Tibial nerve (tissue), 4 donors: ENCODE results near the gene DACT2. TPM values are rescaled to one million over a fixed set of nuclear protein-coding genes. Genes with fewer than 3 reads are reported as not detected.

Experiments used
- DNase-seq, 2 donors: peaks; one replicate each; pipeline ENCODE4 v3.0.0-alpha.2; 2019; ENCODE audit warnings: low spot score in 2 of 2
- H3K27ac ChIP-seq, 4 donors: fragments of 200-600 bp; sonication (generic) in 3 of 4; one replicate each; pipeline ENCODE4 v1.5.1; 2017 to 2019; ENCODE audit warnings: mild to moderate bottlenecking in 1 of 4
- H3K27me3 ChIP-seq, 2 donors: fragments of 200-600 bp; sonication (generic) in 1 of 2; one replicate each; pipeline versions ENCODE4 v1.5.1 to v1.6.0; 2017 to 2019
- H3K36me3 ChIP-seq, 3 donors: fragments of 200-600 bp; sonication (generic); one replicate each; pipeline ENCODE4 v1.5.1; 2018 to 2019
- H3K4me1 ChIP-seq, 4 donors: fragments of 200-600 bp; sonication (generic) in 3 of 4; one replicate each; pipeline ENCODE4 v1.5.1; 2017 to 2019
- H3K4me3 ChIP-seq, 4 donors: fragments of 200-600 bp; sonication (generic) in 3 of 4; one replicate each; pipeline ENCODE4 v1.5.1; 2017 to 2019; ENCODE audit warnings: mild to moderate bottlenecking in 1 of 4, moderate library complexity in 1 of 4
- H3K9me3 ChIP-seq, 4 donors: fragments of 200-600 bp; sonication (generic) in 3 of 4; one replicate each; pipeline ENCODE4 v1.5.1; 2017 to 2019
- EP300 ChIP-seq, 2 donors: sonication (generic); formaldehyde crosslinking; IDR thresholded peaks; one replicate each; pipeline ENCODE4 v1.6.1; 2017; ENCODE audit warnings: antibody characterized with exemption in 2 of 2, mild to moderate bottlenecking in 1 of 2
- POLR2A ChIP-seq, 2 donors: fragments of 450-650 bp; IDR thresholded peaks; one replicate each; pipeline ENCODE4 v1.6.1; 2017; ENCODE audit warnings: antibody characterized with exemption in 2 of 2, mild to moderate bottlenecking in 2 of 2, moderate library complexity in 2 of 2
- WGBS, 2 donors: methylation state at CpG; one replicate each; pipeline ENCODE4 v1.1.5; 2018; 5-methylcytosine and 5-hydroxymethylcytosine counted together
- total RNA-seq, 4 donors: library from RNA; depleted of rRNA; stranded (reverse); fragments of >200 nt; gene quantifications; one replicate each; pipeline ENCODE4 v1.1.0, GENCODE V29; 2016
- TF ChIP-seq, protein P1 (sequence below), 5 experiments: fragments of 200-600 bp in 3 of 5; fragments of 450-650 bp in 2 of 5; sonication (generic) in 3 of 5; IDR thresholded peaks; one replicate each; pipeline ENCODE4 v1.5.1; 2016 to 2019; ENCODE audit warnings: antibody characterized with exemption in 5 of 5, mild to moderate bottlenecking in 3 of 5, moderate library complexity in 2 of 5

DACT2 gene
- total RNA-seq, 4 donors from 2014 or later = 0.30 to 1.5 (median 1.3) TPM; not detected in 1

DNA sequence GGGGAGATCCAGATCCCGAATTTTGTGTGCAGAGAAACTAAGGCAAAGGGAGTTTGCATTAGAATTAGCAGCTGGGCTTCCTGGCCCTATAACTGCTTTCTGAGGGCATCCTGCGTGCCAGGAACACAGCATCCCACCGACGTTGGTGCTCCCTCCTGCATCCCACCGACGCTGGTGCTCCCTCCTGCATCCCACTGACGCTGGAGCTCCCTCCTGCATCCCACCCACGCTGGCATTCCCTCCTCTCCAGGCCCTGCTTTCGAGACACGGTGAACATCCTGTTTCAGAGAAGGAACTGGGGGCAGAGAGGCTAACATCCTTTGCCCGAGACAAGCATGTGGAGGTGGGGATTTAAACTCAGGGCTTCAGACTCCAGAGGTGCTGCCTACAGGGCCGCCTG, 44.4 kb downstream of the DACT2 start:
- 47 to 55% methylated on average over 9 to 12 of the region's 12 CpGs for WGBS, 2 donors
- TF ChIP-seq EP300 (IDR thresholded peaks at IDR 0.05) (no peak), POLR2A (IDR thresholded peaks at IDR 0.05) (no peak)
- TF ChIP-seq, protein P1, sequence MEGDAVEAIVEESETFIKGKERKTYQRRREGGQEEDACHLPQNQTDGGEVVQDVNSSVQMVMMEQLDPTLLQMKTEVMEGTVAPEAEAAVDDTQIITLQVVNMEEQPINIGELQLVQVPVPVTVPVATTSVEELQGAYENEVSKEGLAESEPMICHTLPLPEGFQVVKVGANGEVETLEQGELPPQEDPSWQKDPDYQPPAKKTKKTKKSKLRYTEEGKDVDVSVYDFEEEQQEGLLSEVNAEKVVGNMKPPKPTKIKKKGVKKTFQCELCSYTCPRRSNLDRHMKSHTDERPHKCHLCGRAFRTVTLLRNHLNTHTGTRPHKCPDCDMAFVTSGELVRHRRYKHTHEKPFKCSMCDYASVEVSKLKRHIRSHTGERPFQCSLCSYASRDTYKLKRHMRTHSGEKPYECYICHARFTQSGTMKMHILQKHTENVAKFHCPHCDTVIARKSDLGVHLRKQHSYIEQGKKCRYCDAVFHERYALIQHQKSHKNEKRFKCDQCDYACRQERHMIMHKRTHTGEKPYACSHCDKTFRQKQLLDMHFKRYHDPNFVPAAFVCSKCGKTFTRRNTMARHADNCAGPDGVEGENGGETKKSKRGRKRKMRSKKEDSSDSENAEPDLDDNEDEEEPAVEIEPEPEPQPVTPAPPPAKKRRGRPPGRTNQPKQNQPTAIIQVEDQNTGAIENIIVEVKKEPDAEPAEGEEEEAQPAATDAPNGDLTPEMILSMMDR (IDR thresholded peaks at IDR 0.05) = no peak

DNA sequence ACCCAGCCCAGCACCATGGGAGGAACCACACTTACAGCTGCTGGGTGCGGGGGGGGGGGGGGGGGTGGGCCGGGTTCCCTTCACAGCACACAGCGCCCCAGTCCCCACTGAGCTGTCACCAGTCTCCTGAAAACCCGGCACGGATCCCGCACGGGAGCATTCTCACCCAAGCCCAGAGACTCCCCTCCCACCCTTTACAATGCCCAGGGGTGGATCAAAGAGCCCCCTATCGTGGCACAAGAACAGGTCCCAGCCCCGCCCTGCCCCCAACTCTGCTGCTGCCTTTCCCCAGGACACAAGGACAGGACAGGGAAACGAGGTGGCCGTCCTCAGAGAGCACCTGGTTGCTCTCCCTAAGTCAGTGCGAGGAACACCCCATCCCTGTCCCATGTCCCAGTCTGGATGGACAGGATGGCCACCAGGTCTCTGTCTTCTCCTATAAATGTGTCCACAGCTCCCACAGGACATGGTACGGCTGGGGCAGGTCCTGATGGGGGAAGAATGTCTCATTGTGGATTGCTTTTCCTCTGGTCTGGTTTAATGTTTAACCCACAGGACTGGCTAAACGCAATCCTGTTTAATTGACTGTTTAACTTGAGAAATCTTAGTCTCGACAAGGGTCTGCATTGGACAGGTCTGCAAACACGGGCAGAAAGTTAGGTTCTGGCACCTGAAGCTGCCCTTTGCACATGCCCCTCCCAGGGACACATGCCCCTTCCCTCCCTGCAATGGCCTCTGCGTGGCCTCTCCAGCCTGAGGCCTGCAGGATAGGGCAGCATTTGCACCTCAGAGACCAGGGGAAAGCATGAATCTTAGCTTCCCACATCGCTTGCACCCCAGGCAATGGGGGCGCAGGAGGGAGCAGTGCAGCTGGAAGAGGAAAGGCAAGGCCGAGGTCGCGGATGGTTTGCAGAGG, 45.3 kb downstream of the DACT2 start:
- Histone ChIP-seq H3K27me3 (peaks cover 0 to 7% of the 10 kb centered on the region in 2 donors), H3K27ac (no peak overlapping the region), H3K36me3 (no peaks in the 10 kb centered on the region), H3K4me1 (no peaks in the 10 kb centered on the region), H3K4me3 (no peak overlapping the region), H3K9me3 (no peaks in the 10 kb centered on the region)
- WGBS, 2 donors = 59 to 70% methylated on average over 18 to 21 of the region's 22 CpGs
- no peak for DNase-seq
- no peak for TF ChIP-seq POLR2A (IDR thresholded peaks at IDR 0.05)
- TF ChIP-seq EP300 (IDR thresholded peaks at IDR 0.05) = no peak
- TF ChIP-seq, protein P1 (IDR thresholded peaks at IDR 0.05) = no peak

More for the DNA sequence above, 44.4 kb downstream of the DACT2 start:
- peaks cover 0 to 14% of the 10 kb centered on the region in 2 donors for H3K27me3 ChIP-seq
- no peaks in the 10 kb centered on the region for H3K36me3 ChIP-seq
- H3K9me3 ChIP-seq = no peaks in the 10 kb centered on the region
- no peak overlapping the region for H3K27ac ChIP-seq
- no peaks in the 10 kb centered on the region for H3K4me1 ChIP-seq
- no peak for DNase-seq
- no peak overlapping the region for H3K4me3 ChIP-seq

DNA sequence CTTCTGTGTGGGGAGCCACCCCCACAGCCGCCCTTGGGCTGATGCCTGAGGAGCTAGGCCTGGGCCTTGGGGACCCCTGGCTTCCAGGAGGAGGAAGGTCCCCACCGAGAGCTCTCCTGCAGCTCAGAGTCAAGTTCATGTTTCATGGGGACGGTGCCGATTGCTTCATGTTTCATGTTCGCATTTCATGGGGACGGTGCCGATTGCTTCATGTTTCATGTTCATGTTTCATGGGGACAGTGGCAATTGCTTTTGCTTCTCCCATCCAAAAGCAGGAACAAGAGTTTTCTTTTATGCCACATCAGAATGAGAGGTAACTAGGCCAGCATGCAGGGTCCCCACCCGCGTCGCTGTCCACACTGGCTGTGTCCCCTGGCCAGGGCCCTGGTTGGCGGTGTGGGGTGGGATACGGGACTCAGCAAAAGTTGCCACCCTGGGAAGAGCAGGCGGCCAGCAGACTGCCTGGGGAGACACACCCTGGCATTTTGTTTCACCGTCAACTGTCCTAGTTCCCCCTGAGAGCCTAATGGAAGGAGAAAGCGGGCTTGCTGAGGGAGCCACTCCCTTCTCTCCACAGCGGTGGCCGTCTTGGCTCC, 46.0 kb downstream of the DACT2 start:
- Histone ChIP-seq H3K27me3 (peaks cover 0 to 7% of the 10 kb centered on the region in 2 donors), H3K4me3 (no peak overlapping the region), H3K36me3 (no peaks in the 10 kb centered on the region), H3K9me3 (no peaks in the 10 kb centered on the region), H3K27ac (no peak overlapping the region), H3K4me1 (no peaks in the 10 kb centered on the region)
- 73 to 74% methylated on average over 16 to 17 of the region's 17 CpGs for WGBS, 2 donors
- no peak for DNase-seq
- TF ChIP-seq POLR2A (IDR thresholded peaks at IDR 0.05) = no peak
- TF ChIP-seq, protein P1 (IDR thresholded peaks at IDR 0.05) = no peak
- TF ChIP-seq EP300 (IDR thresholded peaks at IDR 0.05) = no peak

DNA sequence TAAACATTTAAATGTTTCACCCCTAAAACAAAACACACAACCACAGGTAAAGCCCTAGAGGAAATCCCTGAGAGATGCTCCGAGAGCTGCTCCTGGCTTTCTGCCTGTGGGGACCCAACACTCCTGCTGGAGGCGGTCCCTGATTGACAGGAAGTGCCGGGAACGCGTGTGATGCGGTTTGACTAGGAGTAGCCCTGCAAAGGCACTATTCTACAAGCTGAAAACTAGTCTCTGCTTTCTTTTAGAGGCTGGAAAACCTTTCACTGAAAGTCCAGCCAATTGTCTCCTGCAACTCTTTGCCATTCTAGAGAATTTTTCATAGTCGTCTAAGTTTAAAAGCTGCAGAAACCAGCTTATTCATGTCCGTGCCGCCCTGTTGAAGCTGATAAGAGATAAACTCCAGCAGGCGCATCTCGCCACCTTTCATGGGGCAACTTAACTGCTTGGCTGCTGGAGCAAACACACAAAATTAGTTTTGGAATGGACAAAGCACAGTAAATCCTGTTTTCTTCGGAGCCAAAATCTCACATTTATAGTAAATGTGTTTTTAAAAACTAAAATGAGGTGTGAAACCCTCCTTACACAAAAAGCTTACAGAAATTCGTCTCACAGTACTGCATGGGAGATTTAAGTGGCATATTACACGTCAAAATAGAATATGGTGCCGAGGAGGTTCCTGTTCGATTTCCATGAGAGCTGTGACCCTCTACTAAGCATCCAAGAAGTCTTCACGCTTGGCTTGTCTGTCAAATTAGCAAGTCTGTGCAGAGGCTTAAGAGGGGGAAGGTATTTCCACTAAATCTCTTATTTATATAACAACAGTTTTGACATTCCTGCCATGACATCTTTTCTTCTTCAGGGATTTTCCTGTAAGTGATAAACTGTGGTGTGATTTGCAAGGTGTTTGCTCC, 46.9 kb downstream of the DACT2 start:
- H3K27ac ChIP-seq = no peak overlapping the region
- 54 to 58% methylated on average over 17 of the region's 17 CpGs for WGBS, 2 donors
- peaks cover 0 to 7% of the 10 kb centered on the region in 2 donors for H3K27me3 ChIP-seq
- H3K9me3 ChIP-seq = no peaks in the 10 kb centered on the region
- H3K4me1 ChIP-seq = no peaks in the 10 kb centered on the region
- DNase-seq = no peak
- TF ChIP-seq EP300 (IDR thresholded peaks at IDR 0.05) (no peak), POLR2A (IDR thresholded peaks at IDR 0.05) (no peak)
- TF ChIP-seq, protein P1 (IDR thresholded peaks at IDR 0.05) = no peak
- no peak overlapping the region for H3K4me3 ChIP-seq
- no peaks in the 10 kb centered on the region for H3K36me3 ChIP-seq
